HepG2 (cell line): ENCODE results near the gene TMEM198. TPM values are rescaled to one million over a fixed set of nuclear protein-coding genes. Genes with fewer than 3 reads are reported as not detected.
A peak's percentile ranks its signal among the peaks of the same experiment; 100 is the strongest.

Source experiments
- CREM ChIP-seq, 2 experiments: sonication (generic) in 1 of 2; formaldehyde crosslinking in 1 of 2; IDR thresholded peaks; 2 replicates each; pipeline versions ENCODE4 v1.4.0 to v1.6.1; 2016 to 2020; ENCODE audit warnings: antibody characterized with exemption in 1 of 2, mild to moderate bottlenecking in 1 of 2, missing genetic modification reagents in 1 of 2
- DMTF1 ChIP-seq: sonication (generic); formaldehyde crosslinking; IDR thresholded peaks from 2 replicates; pipeline ENCODE4 v1.4.0; 2020; ENCODE audit warnings: mild to moderate bottlenecking, missing genetic modification reagents
- DZIP1 ChIP-seq: sonication (generic); formaldehyde crosslinking; IDR thresholded peaks from 2 replicates; pipeline ENCODE4 v1.5.0; 2020; ENCODE audit warnings: mild to moderate bottlenecking, missing genetic modification reagents
- ETV5 ChIP-seq: IDR thresholded peaks from 2 replicates; pipeline ENCODE4 v1.6.1; 2018; ENCODE audit warnings: missing biosample characterization, missing genetic modification reagents, inconsistent platforms, borderline replicate concordance
- FOXA3 ChIP-seq: IDR thresholded peaks from 2 replicates; pipeline ENCODE4 v1.6.1; 2016; ENCODE audit warnings: missing genetic modification reagents, missing compliant biosample characterization
- FUBP1 ChIP-seq: sonication (generic); formaldehyde crosslinking; IDR thresholded peaks from 2 replicates; pipeline ENCODE4 v1.5.1; 2020; ENCODE audit warnings: missing genetic modification reagents, mild to moderate bottlenecking, borderline replicate concordance
- HNF4G ChIP-seq, 2 experiments: sonication (generic) in 1 of 2; formaldehyde crosslinking in 1 of 2; IDR thresholded peaks; 2 replicates each; pipeline versions ENCODE4 v1.4.0 to v1.6.1; 2011 to 2020; ENCODE audit warnings: borderline replicate concordance in 2 of 2, low read depth in 2 of 2, mild to moderate bottlenecking in 2 of 2, low read length in 1 of 2, missing genetic modification reagents in 1 of 2, moderate library complexity in 1 of 2
- KAT7 ChIP-seq: IDR thresholded peaks from 2 replicates; pipeline ENCODE4 v1.6.1; 2018; ENCODE audit warnings: borderline replicate concordance, missing compliant biosample characterization
- KLF9 ChIP-seq: IDR thresholded peaks from 2 replicates; pipeline ENCODE4 v1.6.1; 2016; ENCODE audit warnings: low read depth
- NR2F2 ChIP-seq: IDR thresholded peaks from 2 replicates; pipeline ENCODE4 v1.6.1; 2012; ENCODE audit warnings: low read depth, inconsistent platforms, borderline replicate concordance
- NR2F6 ChIP-seq, 2 experiments: IDR thresholded peaks; 2 replicates each; pipeline ENCODE4 v1.6.1; 2016; ENCODE audit warnings: antibody characterized with exemption in 1 of 2, mild to moderate bottlenecking in 1 of 2
- NR3C1 ChIP-seq: sonication (generic); formaldehyde crosslinking; IDR thresholded peaks from 2 replicates; pipeline ENCODE4 v1.4.0; 2020; ENCODE audit warnings: missing genetic modification reagents
- POLR2A ChIP-seq, 2 experiments: IDR thresholded peaks; 2 replicates each; pipeline ENCODE4 v1.6.1; 2011; ENCODE audit warnings: low read depth in 2 of 2, low read length in 2 of 2, mild to moderate bottlenecking in 1 of 2, moderate library complexity in 1 of 2; ENCODE audit not compliant: insufficient read depth in 1 of 2
- RXRA ChIP-seq: sonication (generic); formaldehyde crosslinking; IDR thresholded peaks from 2 replicates; pipeline ENCODE4 v1.5.1; 2020; ENCODE audit warnings: missing genetic modification reagents
- SALL2 ChIP-seq: sonication (generic); formaldehyde crosslinking; IDR thresholded peaks from 2 replicates; pipeline ENCODE4 v1.8.1; 2023; ENCODE audit warnings: mild to moderate bottlenecking, missing genetic modification reagents, inconsistent platforms
- ZNF251 ChIP-seq: sonication (generic); formaldehyde crosslinking; IDR thresholded peaks from 2 replicates; pipeline ENCODE4 v1.9.0; 2021; ENCODE audit warnings: mild to moderate bottlenecking, missing genetic modification reagents
- ZNF558 ChIP-seq: sonication (generic); formaldehyde crosslinking; IDR thresholded peaks from 2 replicates; pipeline ENCODE4 v1.9.0; 2022; ENCODE audit warnings: mild to moderate bottlenecking, missing genetic modification reagents, borderline replicate concordance
- ZNF580 ChIP-seq: IDR thresholded peaks from 2 replicates; pipeline ENCODE4 v1.6.1; 2016; ENCODE audit warnings: low read depth, borderline replicate concordance
- ZSCAN22 ChIP-seq: sonication (generic); formaldehyde crosslinking; IDR thresholded peaks from 2 replicates; pipeline ENCODE4 v1.4.0; 2020; ENCODE audit warnings: mild to moderate bottlenecking, missing genetic modification reagents
- polyA plus RNA-seq, 8 experiments: library from polyadenylated mRNA; depleted of rRNA in 3 of 8; stranded (reverse) in 7 of 8; unstranded in 1 of 8; fragments of >200 nt; fragmentation: Illumina TruSeq in 4 of 8; extraction: Trizol in 4 of 8; gene quantifications; 2 replicates each; pipeline versions ENCODE4 v1.2.1 to v1.2.3, GENCODE V29; 2011 to 2016; ENCODE audit warnings: low read depth in 4 of 8, missing spikeins in 1 of 8, mixed read lengths in 1 of 8; ENCODE audit not compliant: insufficient read depth in 1 of 8
- total RNA-seq, 5 experiments: library from RNA; depleted of rRNA; stranded (reverse); fragments of >200 nt; fragmentation: Illumina TruSeq; extraction: Trizol; gene quantifications; 2 replicates each; pipeline ENCODE4 v1.2.3, GENCODE V29; 2016; ENCODE audit warnings: low read depth in 1 of 5

Gene TMEM198
- total and polyA plus RNA-seq, 2 of the 13 experiments (the other 11 are each of a cell fraction or from before 2014, with no cell fraction given), result 17.3 to 23.5 TPM

- TF ChIP-seq ZNF580 (CRISPR knock-in tag), result peak; percentile 66; the same call in 1 of the 2 replicates
- no peak for TF ChIP-seq DZIP1 (CRISPR knock-in tag)
- peak; percentile 12; the same call in 1 of the 2 replicates for TF ChIP-seq FOXA3 (CRISPR knock-in tag)
- TF ChIP-seq HNF4G (IDR thresholded peaks at IDR 0.05; ENCODE audit: borderline replicate concordance, low read depth, low read length), result no peak
- 0 out of 2 replicates have a peak, but pooled peaks have one; percentile 74 for TF ChIP-seq HNF4G (CRISPR knock-in tag; IDR thresholded peaks at IDR 0.05; ENCODE audit: borderline replicate concordance, low read depth)
- no peak for TF ChIP-seq NR2F6 (IDR thresholded peaks at IDR 0.05)
- peak; percentile 36; the same call in 1 of the 2 replicates for TF ChIP-seq NR2F6 (CRISPR knock-in tag; IDR thresholded peaks at IDR 0.05)
- no peak; the same call in 1 of the 2 replicates for TF ChIP-seq KAT7 (CRISPR knock-in tag)
- TF ChIP-seq KLF9, result no peak
- TF ChIP-seq ZSCAN22 (CRISPR knock-in tag), result no peak
- no peak; the same call in 1 of the 2 replicates for TF ChIP-seq ZNF251 (CRISPR knock-in tag)
- no peak for TF ChIP-seq FUBP1 (CRISPR knock-in tag)
- TF ChIP-seq DMTF1 (CRISPR knock-in tag), result no peak
- no peak for TF ChIP-seq CREM (IDR thresholded peaks at IDR 0.05)
- TF ChIP-seq CREM (CRISPR knock-in tag; IDR thresholded peaks at IDR 0.05), result no peak
- TF ChIP-seq POLR2A (IDR thresholded peaks at IDR 0.05; ENCODE audit: insufficient read depth in 1 of 2, low read depth in 2 of 2, low read length in 2 of 2), result no peak; a peak in 1 of 4 replicates
- TF ChIP-seq ETV5 (CRISPR knock-in tag), result peak; percentile 27; the same call in 1 of the 2 replicates
- TF ChIP-seq ZNF558 (CRISPR knock-in tag), result no peak
- peak; percentile 66 for TF ChIP-seq SALL2 (CRISPR knock-in tag)
- no peak for TF ChIP-seq NR2F2
- no peak for TF ChIP-seq NR3C1
- no peak; the same call in 1 of the 2 replicates for TF ChIP-seq RXRA (CRISPR knock-in tag)
Measured at GRCh38 chr2:219497495-219498279, 46.1 kb upstream of the TMEM198 start (continued).
